Measurements from ENCODE around the gene IGSF23.

DNA sequence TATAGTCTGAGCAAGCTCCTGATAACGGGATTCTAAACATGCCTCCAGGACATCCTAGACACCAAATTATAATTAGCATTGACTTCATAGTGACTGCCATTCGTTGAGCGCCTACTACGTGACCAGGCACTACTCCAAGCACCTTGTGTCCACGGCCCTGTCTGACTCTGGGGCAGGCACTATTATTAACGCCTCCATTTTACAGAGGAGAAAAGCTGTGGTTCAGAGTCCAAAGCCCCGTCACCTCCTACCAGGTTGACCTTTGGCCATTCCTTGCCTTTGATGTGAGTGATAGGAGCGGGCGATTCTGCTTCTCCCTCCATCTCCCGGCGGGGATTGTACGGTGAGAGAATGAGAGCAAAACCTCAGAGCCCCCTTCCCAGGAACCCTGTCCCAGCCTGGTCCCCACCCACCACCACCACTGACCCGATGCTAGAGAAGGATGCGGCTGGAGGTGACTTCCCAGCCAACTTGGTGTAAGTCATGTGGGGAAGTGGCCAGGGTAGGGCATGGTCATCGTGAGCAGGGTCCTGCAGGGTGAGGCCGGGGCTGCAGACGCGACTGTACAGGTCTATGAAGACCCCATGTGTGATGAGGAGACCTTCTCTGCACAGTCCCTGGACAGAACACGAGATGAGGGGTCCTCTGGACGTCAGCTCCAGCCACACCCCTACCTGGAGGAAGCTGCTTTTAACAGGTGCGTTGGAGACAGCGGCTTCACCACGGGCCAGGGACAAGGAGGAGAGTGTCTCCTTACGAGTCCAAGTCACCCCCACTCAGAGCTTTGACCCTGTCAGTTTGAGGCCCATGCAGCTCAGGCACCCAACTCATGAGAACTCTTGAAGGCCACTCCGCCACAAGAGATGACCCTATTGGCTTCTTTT is at the start of gene IGSF23:
- TF ChIP-seq, protein P1, sequence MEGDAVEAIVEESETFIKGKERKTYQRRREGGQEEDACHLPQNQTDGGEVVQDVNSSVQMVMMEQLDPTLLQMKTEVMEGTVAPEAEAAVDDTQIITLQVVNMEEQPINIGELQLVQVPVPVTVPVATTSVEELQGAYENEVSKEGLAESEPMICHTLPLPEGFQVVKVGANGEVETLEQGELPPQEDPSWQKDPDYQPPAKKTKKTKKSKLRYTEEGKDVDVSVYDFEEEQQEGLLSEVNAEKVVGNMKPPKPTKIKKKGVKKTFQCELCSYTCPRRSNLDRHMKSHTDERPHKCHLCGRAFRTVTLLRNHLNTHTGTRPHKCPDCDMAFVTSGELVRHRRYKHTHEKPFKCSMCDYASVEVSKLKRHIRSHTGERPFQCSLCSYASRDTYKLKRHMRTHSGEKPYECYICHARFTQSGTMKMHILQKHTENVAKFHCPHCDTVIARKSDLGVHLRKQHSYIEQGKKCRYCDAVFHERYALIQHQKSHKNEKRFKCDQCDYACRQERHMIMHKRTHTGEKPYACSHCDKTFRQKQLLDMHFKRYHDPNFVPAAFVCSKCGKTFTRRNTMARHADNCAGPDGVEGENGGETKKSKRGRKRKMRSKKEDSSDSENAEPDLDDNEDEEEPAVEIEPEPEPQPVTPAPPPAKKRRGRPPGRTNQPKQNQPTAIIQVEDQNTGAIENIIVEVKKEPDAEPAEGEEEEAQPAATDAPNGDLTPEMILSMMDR (IDR thresholded peaks at IDR 0.05; ENCODE audit: insufficient read depth, low read length, poor library complexity, severe bottlenecking), result no peak
- TF ChIP-seq EZH2phosphoT487 (conservative IDR thresholded peaks at IDR 0.05; ENCODE audit: low read length), result no peak

All from SU-DHL-6 (cell line).